Ishikawa (cell line): ENCODE measurements around the gene NXN.

Experiments used
- CEBPB ChIP-seq: IDR thresholded peaks from 2 replicates; pipeline ENCODE4 v1.6.1; 2012
- CREB1 ChIP-seq: IDR thresholded peaks from 2 replicates; pipeline ENCODE4 v1.6.1; 2012; ENCODE audit warnings: low read depth
- EGR1 ChIP-seq: IDR thresholded peaks from 2 replicates; pipeline ENCODE4 v1.6.1; 2012
- EP300 ChIP-seq: IDR thresholded peaks from 2 replicates; pipeline ENCODE4 v1.6.1; 2012; ENCODE audit warnings: borderline replicate concordance
- FOXM1 ChIP-seq: IDR thresholded peaks from 2 replicates; pipeline ENCODE4 v1.6.1; 2012; ENCODE audit warnings: low read depth, borderline replicate concordance
- MAX ChIP-seq: IDR thresholded peaks from 2 replicates; pipeline ENCODE4 v1.6.1; 2012
- NFIC ChIP-seq: IDR thresholded peaks from 2 replicates; pipeline ENCODE4 v1.6.1; 2012
- RAD21 ChIP-seq: IDR thresholded peaks from 2 replicates; pipeline ENCODE4 v1.6.1; 2012; ENCODE audit warnings: low read depth
- REST ChIP-seq: IDR thresholded peaks from 2 replicates; pipeline ENCODE4 v1.6.1; 2012; ENCODE audit warnings: low read depth, mild to moderate bottlenecking
- TAF1 ChIP-seq: IDR thresholded peaks from 2 replicates; pipeline ENCODE4 v1.6.1; 2012; ENCODE audit warnings: low read depth, mild to moderate bottlenecking
- TCF12 ChIP-seq: IDR thresholded peaks from 2 replicates; pipeline ENCODE4 v1.6.1; 2012; ENCODE audit warnings: low read depth
- TEAD4 ChIP-seq: IDR thresholded peaks from 2 replicates; pipeline ENCODE4 v1.6.1; 2012
- USF1 ChIP-seq: IDR thresholded peaks from 2 replicates; pipeline ENCODE4 v1.6.1; 2012
- YY1 ChIP-seq: IDR thresholded peaks from 2 replicates; pipeline ENCODE4 v1.6.1; 2012; ENCODE audit warnings: low read depth
- ZBTB7A ChIP-seq: IDR thresholded peaks from 2 replicates; pipeline ENCODE4 v1.6.1; 2012; ENCODE audit warnings: low read depth

NXN gene

GRCh38 chr17:915538-916201 lies 63.9 kb downstream of the NXN start:
- TF ChIP-seq TEAD4 (peak; percentile 25; the same call in 1 of the 2 replicates), REST (no peak), MAX (no peak), CREB1 (peak; percentile 75), FOXM1 (peak; percentile 58), YY1 (peak; percentile 79), TCF12 (0 out of 2 replicates have a peak, but pooled peaks have one; percentile 27), CEBPB (no peak), ZBTB7A (no peak), NFIC (peak; percentile 25)

- TF ChIP-seq REST (no peak), TCF12 (no peak), RAD21 (no peak), YY1 (no peak), CREB1 (no peak), CEBPB (no peak), NFIC (no peak), TAF1 (no peak), TEAD4 (no peak), EGR1 (no peak), EP300 (no peak), USF1 (no peak), ZBTB7A (no peak), MAX (no peak), FOXM1 (no peak)
Measured at GRCh38 chr17:914561-914960, 65.0 kb downstream of the NXN start.

GRCh38 chr17:913207-913606 lies 66.4 kb downstream of the NXN start:
- no peak for TF ChIP-seq NFIC
- no peak for TF ChIP-seq RAD21
- TF ChIP-seq EP300, result no peak
- TF ChIP-seq TAF1, result no peak

- TF ChIP-seq EGR1 (no peak), TAF1 (no peak)
Measured at GRCh38 chr17:909642-910323, 69.8 kb downstream of the NXN start.

- no peak for TF ChIP-seq EP300
- TF ChIP-seq ZBTB7A, result no peak
- no peak for TF ChIP-seq CREB1
- TF ChIP-seq YY1, result no peak
- no peak for TF ChIP-seq CEBPB
- TF ChIP-seq TCF12, result no peak
- no peak for TF ChIP-seq USF1
- no peak for TF ChIP-seq NFIC
- TF ChIP-seq RAD21, result no peak
Measured at GRCh38 chr17:907725-908124, 71.9 kb downstream of the NXN start.

- no peak for TF ChIP-seq CREB1
- no peak for TF ChIP-seq MAX
- no peak for TF ChIP-seq EGR1
- no peak for TF ChIP-seq RAD21
- TF ChIP-seq TEAD4, result no peak
- TF ChIP-seq NFIC, result no peak; the same call in none of the 2 replicates
- TF ChIP-seq USF1, result no peak
- TF ChIP-seq FOXM1, result no peak
- TF ChIP-seq TCF12, result no peak
- no peak for TF ChIP-seq ZBTB7A
- no peak for TF ChIP-seq REST
- no peak for TF ChIP-seq YY1
- no peak for TF ChIP-seq TAF1
- no peak for TF ChIP-seq CEBPB
- no peak for TF ChIP-seq EP300
Measured at GRCh38 chr17:903691-904481, 75.7 kb downstream of the NXN start.
